H1 (cell line): Measurements from ENCODE around the gene PHF3. TPM values are rescaled to one million over a fixed set of nuclear protein-coding genes. Genes with fewer than 3 reads are reported as not detected.

Source experiments
- CTCF ChIA-PET: fragments of 300-600 bp; sonication (Branson Sonifier 250); formaldehyde crosslinking; loops from one replicate; lab custom pipeline; 2021; ENCODE audit not compliant: partially characterized antibody; lab: Charles Lee
- POLR2A ChIA-PET: fragments of 300-600 bp; sonication (Branson Sonifier 250); formaldehyde crosslinking; loops from one replicate; lab custom pipeline; 2021; ENCODE audit warnings: inconsistent platforms; ENCODE audit not compliant: partially characterized antibody; lab: Charles Lee
- DNase-seq, 2 experiments: peaks; one replicate each; pipeline versions ENCODE4 v3.0.0 to v3.0.0-alpha.2; 2010 to 2022; ENCODE audit warnings: low spot score in 2 of 2, low read depth in 1 of 2, mixed read lengths in 1 of 2
- FAIRE-seq: peaks from 2 replicates; lab custom pipeline; 2011; peaks lifted over from hg19 to GRCh38; lab: Jason Lieb, UNC
- H2AFZ ChIP-seq: 2 replicates; pipeline ENCODE4 v1.8.1; 2012; ENCODE audit warnings: low read length, inconsistent platforms
- H2AK5ac ChIP-seq: 2 replicates; pipeline ENCODE4 v1.6.1; 2013; ENCODE audit warnings: low read depth, low read length
- H2BK120ac ChIP-seq: replicated peaks from 2 replicates; pipeline ENCODE3; 2013; ENCODE audit warnings: low read depth, low read length, inconsistent platforms
- H2BK12ac ChIP-seq: 2 replicates; pipeline ENCODE4 v1.6.1; 2013; ENCODE audit warnings: low read depth, low read length
- H2BK15ac ChIP-seq: 2 replicates; pipeline ENCODE4 v1.6.1; 2013; ENCODE audit warnings: low read length
- H2BK20ac ChIP-seq: 2 replicates; pipeline ENCODE4 v1.6.1; 2013; ENCODE audit warnings: low read length
- H2BK5ac ChIP-seq: 2 replicates; pipeline ENCODE4 v1.6.1; 2013; ENCODE audit warnings: low read depth, low read length
- H3K14ac ChIP-seq: 2 replicates; pipeline ENCODE4 v1.6.1; 2013; ENCODE audit warnings: inconsistent platforms; ENCODE audit not compliant: insufficient read length
- H3K18ac ChIP-seq: 2 replicates; pipeline ENCODE4 v1.6.1; 2013; ENCODE audit warnings: low read length; ENCODE audit errors: extremely low read depth
- H3K23ac ChIP-seq: 2 replicates; pipeline ENCODE4 v1.6.1; 2013; ENCODE audit warnings: inconsistent platforms; ENCODE audit not compliant: insufficient read length
- H3K23me2 ChIP-seq: 2 replicates; pipeline ENCODE4 v1.6.1; 2013; ENCODE audit warnings: low read depth, low read length
- H3K27ac ChIP-seq: 2 replicates; pipeline ENCODE4 v1.6.1; 2011; ENCODE audit warnings: low read depth, low read length, inconsistent platforms
- H3K27me3 ChIP-seq, 4 experiments: replicated peaks in 1 of 4; 1 replicate in 1 of 4; 2 replicates in 3 of 4; pipeline versions ENCODE4 v1.6.1 to v1.8.1; 2011 to 2013; ENCODE audit warnings: low read length in 3 of 4, mild to moderate bottlenecking in 3 of 4, inconsistent platforms in 2 of 4, mixed read lengths in 2 of 4, moderate library complexity in 1 of 4; ENCODE audit not compliant: control insufficient read depth in 3 of 4, insufficient read depth in 3 of 4; ENCODE audit errors: extremely low read depth in 1 of 4
- H3K36me3 ChIP-seq, 4 experiments: 2 replicates each; pipeline versions ENCODE4 v1.6.1 to v1.8.1; 2011 to 2013; ENCODE audit warnings: mild to moderate bottlenecking in 4 of 4, low read length in 3 of 4, moderate library complexity in 2 of 4, control low read depth in 1 of 4, inconsistent platforms in 1 of 4; ENCODE audit not compliant: insufficient read depth in 4 of 4, control insufficient read depth in 2 of 4
- H3K4ac ChIP-seq: replicated peaks from 2 replicates; pipeline ENCODE3; 2013; ENCODE audit warnings: low read length, low read depth, mixed read lengths, inconsistent platforms; ENCODE audit not compliant: insufficient read length
- H3K4me1 ChIP-seq, 4 experiments: replicated peaks in 1 of 4; 1 replicate in 1 of 4; 2 replicates in 3 of 4; pipeline versions ENCODE4 v1.6.1 to v1.8.1; 2011 to 2013; ENCODE audit warnings: low read length in 3 of 4, inconsistent platforms in 2 of 4, mixed read lengths in 1 of 4; ENCODE audit not compliant: insufficient read depth in 4 of 4, control insufficient read depth in 3 of 4
- H3K4me2 ChIP-seq, 2 experiments: 2 replicates each; pipeline versions ENCODE4 v1.6.1 to v1.8.1; 2011 to 2013; ENCODE audit warnings: low read depth in 2 of 2, low read length in 2 of 2, control low read depth in 1 of 2, inconsistent platforms in 1 of 2, mild to moderate bottlenecking in 1 of 2; ENCODE audit not compliant: insufficient read depth in 1 of 2
- H3K4me3 ChIP-seq, 4 experiments: fragments of 200-600, 300-600 bp in 1 of 4; sonication (generic), shearing (Covaris generic), sonication (Bioruptor Twin) in 1 of 4; 2 replicates each; pipeline versions ENCODE4 v1.5.1 to v1.8.1; 2011 to 2016; ENCODE audit warnings: low read length in 4 of 4, low read depth in 3 of 4, control low read depth in 2 of 4, inconsistent platforms in 2 of 4, mild to moderate bottlenecking in 2 of 4, mixed read lengths in 1 of 4, moderate library complexity in 1 of 4; ENCODE audit not compliant: insufficient read depth in 2 of 4; ENCODE audit errors: extremely low read depth in 1 of 4
- H3K56ac ChIP-seq: replicated peaks from 2 replicates; pipeline ENCODE3; 2013; ENCODE audit warnings: low read depth, mild to moderate bottlenecking, mixed read lengths, low read length, inconsistent platforms; ENCODE audit not compliant: insufficient read length
- H3K79me1 ChIP-seq: 2 replicates; pipeline ENCODE4 v1.6.1; 2013; ENCODE audit warnings: low read depth, low read length, control low read depth
- H3K79me2 ChIP-seq, 2 experiments: 2 replicates each; pipeline versions ENCODE4 v1.6.1 to v1.8.1; 2012 to 2013; ENCODE audit warnings: low read length in 2 of 2, mild to moderate bottlenecking in 2 of 2, inconsistent platforms in 1 of 2; ENCODE audit not compliant: insufficient read depth in 2 of 2, control insufficient read depth in 1 of 2
- H3K9ac ChIP-seq, 4 experiments: replicated peaks in 1 of 4; 1 replicate in 1 of 4; 2 replicates in 3 of 4; pipeline versions ENCODE4 v1.6.1 to v1.8.1; 2011 to 2013; ENCODE audit warnings: low read depth in 3 of 4, low read length in 3 of 4, control low read depth in 2 of 4, mild to moderate bottlenecking in 2 of 4, moderate library complexity in 2 of 4, inconsistent platforms in 1 of 4; ENCODE audit errors: extremely low read depth in 1 of 4
- H3K9me3 ChIP-seq, 2 experiments: 2 replicates each; pipeline versions ENCODE4 v1.6.1 to v1.8.1; 2012 to 2013; ENCODE audit warnings: mild to moderate bottlenecking in 2 of 2, moderate library complexity in 2 of 2, control low read depth in 1 of 2, inconsistent platforms in 1 of 2, low read depth in 1 of 2, low read length in 1 of 2, mixed read lengths in 1 of 2; ENCODE audit not compliant: insufficient read depth in 2 of 2
- H4K20me1 ChIP-seq, 2 experiments: replicated peaks in 1 of 2; 2 replicates each; pipeline versions ENCODE3 to v1.8.1; 2011 to 2013; ENCODE audit warnings: inconsistent platforms in 2 of 2, low read length in 2 of 2, mild to moderate bottlenecking in 1 of 2; ENCODE audit not compliant: insufficient read depth in 2 of 2, control insufficient read depth in 1 of 2
- H4K5ac ChIP-seq: 2 replicates; pipeline ENCODE4 v1.6.1; 2013; ENCODE audit warnings: low read length, low read depth, mixed read lengths, inconsistent platforms; ENCODE audit not compliant: insufficient read length
- H4K8ac ChIP-seq: 2 replicates; pipeline ENCODE4 v1.8.0; 2013; ENCODE audit warnings: mild to moderate bottlenecking, moderate library complexity, low read length, inconsistent platforms; ENCODE audit not compliant: insufficient read depth; ENCODE audit errors: extremely low read depth
- H4K91ac ChIP-seq: replicated peaks from 2 replicates; pipeline ENCODE3; 2013; ENCODE audit warnings: low read length, mixed read lengths, inconsistent platforms; ENCODE audit not compliant: insufficient read length
- ATF2 ChIP-seq: IDR thresholded peaks from 2 replicates; pipeline ENCODE4 v1.6.1; 2012; ENCODE audit warnings: low read length, inconsistent platforms
- BACH1 ChIP-seq: IDR thresholded peaks from 2 replicates; pipeline ENCODE4 v1.6.1; 2012; ENCODE audit warnings: low read length, improper control_type of control experiment
- CBX8 ChIP-seq: fragments of 300-800, 300-1000 bp; sonication (generic); IDR thresholded peaks from 2 replicates; pipeline ENCODE4 v1.7.1; 2016; ENCODE audit warnings: low read depth, low read length, borderline replicate concordance
- CHD2 ChIP-seq: IDR thresholded peaks from 2 replicates; pipeline ENCODE4 v1.6.1; 2012; ENCODE audit warnings: low read length, improper control_type of control experiment
- CREB1 ChIP-seq: IDR thresholded peaks from 2 replicates; pipeline ENCODE4 v1.6.1; 2012; ENCODE audit warnings: inconsistent platforms
- CTBP2 ChIP-seq: IDR thresholded peaks from 2 replicates; pipeline ENCODE4 v1.7.0; 2011; ENCODE audit warnings: borderline replicate concordance, mild to moderate bottlenecking, moderate library complexity, mixed read lengths, low read length; ENCODE audit not compliant: insufficient read depth, insufficient read length
- FOSL1 ChIP-seq: IDR thresholded peaks from 2 replicates; pipeline ENCODE4 v1.6.1; 2011; ENCODE audit warnings: mild to moderate bottlenecking, low read depth, low read length, moderate library complexity; ENCODE audit not compliant: insufficient read depth
- HDAC6 ChIP-seq: IDR thresholded peaks from one replicate; pipeline ENCODE4 v1.7.1; 2012; ENCODE audit warnings: low read depth, mild to moderate bottlenecking, inconsistent platforms, low read length, moderate library complexity
- SAP30 ChIP-seq: fragments of 300-600 bp; sonication (generic); IDR thresholded peaks from 2 replicates; pipeline ENCODE4 v1.7.1; 2012; ENCODE audit warnings: low read length, moderate library complexity, mild to moderate bottlenecking, inconsistent platforms; ENCODE audit not compliant: insufficient read depth, insufficient replicate concordance
- SIN3A ChIP-seq, 2 experiments: IDR thresholded peaks in 1 of 2; conservative IDR thresholded peaks in 1 of 2; 2 replicates each; pipeline ENCODE4 v1.6.1; 2011 to 2012; ENCODE audit warnings: low read length in 2 of 2, improper control_type of control experiment in 1 of 2, low read depth in 1 of 2, mild to moderate bottlenecking in 1 of 2
- SP4 ChIP-seq: IDR thresholded peaks from 2 replicates; pipeline ENCODE4 v1.6.1; 2012; ENCODE audit warnings: low read length, inconsistent platforms
- TAF7 ChIP-seq: optimal IDR thresholded peaks from 2 replicates; pipeline ENCODE3; 2011; ENCODE audit warnings: low read depth, mild to moderate bottlenecking, inconsistent platforms, low read length, moderate library complexity, borderline replicate concordance
- ZNF274 ChIP-seq: IDR thresholded peaks from 2 replicates; pipeline ENCODE4 v1.7.0; 2012; ENCODE audit warnings: low read length, borderline replicate concordance; ENCODE audit errors: extremely low read depth
- WGBS, 2 experiments: shearing (Covaris generic) in 1 of 2; methylation state at CpG; one replicate each; pipeline versions ENCODE4 v1.1.6 to v1.1.7; 2013 to 2015; ENCODE audit warnings: low lambda C conversion rate in 2 of 2, mixed read lengths in 2 of 2, inconsistent platforms in 1 of 2, low coverage in 1 of 2, missing lambda C conversion rate in 1 of 2; ENCODE audit not compliant: insufficient replicate concordance in 2 of 2, insufficient coverage in 1 of 2, insufficient read length in 1 of 2; ENCODE audit errors: extremely low coverage in 1 of 2, missing lambda C conversion rate in 1 of 2; 5-methylcytosine and 5-hydroxymethylcytosine counted together
- polyA plus RNA-seq, 7 experiments: library from polyadenylated mRNA; depleted of rRNA in 3 of 7; stranded (reverse) in 5 of 7; unstranded in 2 of 7; fragments of >200 nt in 5 of 7; fragments of 200-250 nt in 2 of 7; gene quantifications; 1 replicate in 5 of 7; 2 replicates in 1 of 7; 4 replicates in 1 of 7; pipeline versions ENCODE4 v1.2.1 to v1.2.3, GENCODE V29; 2011 to 2013; ENCODE audit warnings: missing spikeins in 2 of 7, mixed read lengths in 2 of 7
- total RNA-seq: library from RNA; stranded (reverse); fragmentation: NEBNext Ultra II Directional; extraction: Animal tissue kit (Norgen Biotek cat#: 25700); gene quantifications from 2 replicates; pipeline ENCODE4 v1.2.1, GENCODE V29; 2021

PHF3 gene
- total and polyA plus RNA-seq, 2 of the 8 experiments (the other 6 are each of a cell fraction or from before 2014, with no cell fraction given): 10.1 to 69.3 TPM

- no peaks in the 10 kb centered on the region for H3K9me3 ChIP-seq
- no peak overlapping the region for H3K4ac ChIP-seq
- no peak overlapping the region for H3K23ac ChIP-seq
- peaks cover 14 to 28% of the 10 kb centered on the region in 2 experiments for H4K20me1 ChIP-seq
- no peak overlapping the region for H2AFZ ChIP-seq
- H2BK20ac ChIP-seq: no peak overlapping the region
- H3K4me3 ChIP-seq: no peak overlapping the region
- no peak overlapping the region for H3K14ac ChIP-seq
- DNase-seq (no peak), FAIRE-seq (no peak)
- H2BK120ac ChIP-seq: no peak overlapping the region
- no peak overlapping the region for H2AK5ac ChIP-seq
- H3K79me1 ChIP-seq: no peaks in the 10 kb centered on the region
- H2BK15ac ChIP-seq: no peak overlapping the region
- whole genome bisulfite sequencing, 2 experiments: 37% methylated on average over 1 of the region's 1 CpG; no CpG with 5 or more reads in 1 of the 2 experiments
- H4K91ac ChIP-seq: no peak overlapping the region
- H3K9ac ChIP-seq: no peak overlapping the region
- H3K4me2 ChIP-seq: no peak overlapping the region
- H4K5ac ChIP-seq: no peak overlapping the region
- no peaks in the 10 kb centered on the region; a peak in 1 of 7 replicates for H3K4me1 ChIP-seq
- H3K36me3 ChIP-seq: peaks cover 0 to 8% (median 1%) of the 10 kb centered on the region in 4 experiments; a peak in 1 of 8 replicates
- no peak overlapping the region for H3K56ac ChIP-seq
- H2BK12ac ChIP-seq: no peak overlapping the region
- CTCF ChIA-PET: interaction anchor here (1.1 kb wide), 1 partner anchor 31 kb away, joined by 3 read pairs; no protein-coding TSS in a partner anchor
- no peak overlapping the region for H3K27ac ChIP-seq
- no peaks in the 10 kb centered on the region for H3K27me3 ChIP-seq
- H3K18ac ChIP-seq: no peak overlapping the region
- no peak overlapping the region for H4K8ac ChIP-seq
- peaks cover 22 to 100% of the 10 kb centered on the region in 2 experiments for H3K79me2 ChIP-seq
- no peak overlapping the region for H2BK5ac ChIP-seq
- POLR2A ChIA-PET: no interaction called here
- H3K23me2 ChIP-seq: no peaks in the 10 kb centered on the region; the same call in 1 of the 2 replicates
- TF ChIP-seq CTBP2 (no peak), TAF7 (no peak), CREB1 (no peak), HDAC6 (no peak), ZNF274 (no peak), SIN3A (conservative IDR thresholded peaks at IDR 0.05 in 1 of 2, IDR thresholded peaks at IDR 0.05 in 1 of 2; ENCODE audit: low read depth in 1 of 2, low read length in 2 of 2) (no peak), SP4 (no peak), CBX8 (no peak), FOSL1 (no peak), CHD2 (no peak), BACH1 (no peak), ATF2 (no peak), SAP30 (no peak)
Observed at GRCh38 chr6:63643862-63644261, 8.3 kb downstream of the PHF3 start.
